Neuronal stem cell (in vitro differentiated cells): Measurements from ENCODE around the gene ATP8B2. TPM values are rescaled to one million over a fixed set of nuclear protein-coding genes. Genes with fewer than 3 reads are reported as not detected.

Experiments
- DNase-seq: peaks from one replicate; pipeline ENCODE4 v3.0.0-alpha.2; 2013; ENCODE audit warnings: low spot score
- H2AFZ ChIP-seq: one replicate; pipeline ENCODE4 v1.6.1; 2013; ENCODE audit warnings: mild to moderate bottlenecking, low read length, inconsistent platforms
- H2AK5ac ChIP-seq: 2 replicates; pipeline ENCODE4 v1.6.1; 2013; ENCODE audit warnings: low read depth, mild to moderate bottlenecking, inconsistent platforms, low read length, moderate library complexity, mixed read lengths
- H2BK120ac ChIP-seq: 2 replicates; pipeline ENCODE4 v1.6.1; 2013; ENCODE audit warnings: low read depth, mild to moderate bottlenecking, inconsistent platforms, low read length, moderate library complexity, mixed read lengths
- H2BK12ac ChIP-seq: one replicate; pipeline ENCODE4 v1.6.1; 2013; ENCODE audit warnings: low read length, inconsistent platforms
- H2BK15ac ChIP-seq: 2 replicates; pipeline ENCODE4 v1.6.1; 2013; ENCODE audit warnings: mild to moderate bottlenecking, low read length, inconsistent platforms, mixed read lengths
- H2BK5ac ChIP-seq: one replicate; pipeline ENCODE4 v1.6.1; 2013; ENCODE audit warnings: inconsistent platforms, mild to moderate bottlenecking, low read length, moderate library complexity
- H3K14ac ChIP-seq: one replicate; pipeline ENCODE4 v1.6.1; 2013; ENCODE audit warnings: low read length, inconsistent platforms
- H3K18ac ChIP-seq: 2 replicates; pipeline ENCODE4 v1.6.1; 2013; ENCODE audit warnings: low read length, inconsistent platforms
- H3K23ac ChIP-seq: 2 replicates; pipeline ENCODE4 v1.6.1; 2013; ENCODE audit warnings: low read depth, mild to moderate bottlenecking, mixed read lengths, low read length, inconsistent platforms; ENCODE audit not compliant: poor library complexity
- H3K27ac ChIP-seq: replicated peaks from 3 replicates; pipeline ENCODE4 v1.5.1; 2013; ENCODE audit warnings: low read length, inconsistent platforms
- H3K27me3 ChIP-seq, 3 experiments: 2 replicates each; pipeline ENCODE4 v1.6.1; 2013; ENCODE audit warnings: low read length in 3 of 3, mild to moderate bottlenecking in 2 of 3, inconsistent platforms in 1 of 3, low read depth in 1 of 3, mixed read lengths in 1 of 3, moderate library complexity in 1 of 3; ENCODE audit not compliant: control insufficient read depth in 3 of 3, insufficient read depth in 3 of 3
- H3K36me3 ChIP-seq, 2 donors: replicated peaks in 1 of 2; 2 replicates each; pipeline ENCODE4 v1.6.1; 2013; ENCODE audit warnings: low read length in 2 of 2; ENCODE audit not compliant: control insufficient read depth in 2 of 2, insufficient read depth in 2 of 2
- H3K4ac ChIP-seq: 2 replicates; pipeline ENCODE4 v1.6.1; 2013; ENCODE audit warnings: inconsistent platforms, mild to moderate bottlenecking, low read length, moderate library complexity
- H3K4me1 ChIP-seq, 2 donors: 1 replicate in 1 of 2; 2 replicates in 1 of 2; pipeline ENCODE4 v1.6.1; 2013; ENCODE audit warnings: low read length in 2 of 2, low read depth in 1 of 2; ENCODE audit not compliant: control insufficient read depth in 2 of 2, insufficient read depth in 1 of 2
- H3K4me2 ChIP-seq: one replicate; pipeline ENCODE4 v1.6.1; 2013; ENCODE audit warnings: mild to moderate bottlenecking, low read length, inconsistent platforms; ENCODE audit not compliant: insufficient read depth, poor library complexity, severe bottlenecking
- H3K4me3 ChIP-seq, 2 donors: 2 replicates each; pipeline ENCODE4 v1.5.1; 2013; ENCODE audit warnings: low read length in 2 of 2, mild to moderate bottlenecking in 2 of 2, inconsistent platforms in 1 of 2, moderate library complexity in 1 of 2
- H3K79me1 ChIP-seq: one replicate; pipeline ENCODE4 v1.6.1; 2013; ENCODE audit warnings: low read depth, mild to moderate bottlenecking, inconsistent platforms, low read length, moderate library complexity
- H3K9ac ChIP-seq: one replicate; pipeline ENCODE4 v1.6.1; 2013; ENCODE audit warnings: mild to moderate bottlenecking, low read depth, low read length, inconsistent platforms; ENCODE audit not compliant: poor library complexity
- H3K9me3 ChIP-seq, 2 donors: replicated peaks in 1 of 2; 2 replicates each; pipeline versions ENCODE3 to v1.6.1; 2013; ENCODE audit warnings: low read length in 2 of 2, mild to moderate bottlenecking in 2 of 2, inconsistent platforms in 1 of 2, low read depth in 1 of 2, mixed read lengths in 1 of 2, moderate library complexity in 1 of 2; ENCODE audit not compliant: control insufficient read depth in 2 of 2, insufficient read depth in 1 of 2
- H4K8ac ChIP-seq: one replicate; pipeline ENCODE4 v1.6.1; 2013; ENCODE audit warnings: low read depth, mild to moderate bottlenecking, inconsistent platforms, low read length, moderate library complexity
- H4K91ac ChIP-seq: one replicate; pipeline ENCODE4 v1.6.1; 2013; ENCODE audit warnings: low read length, low read depth, mild to moderate bottlenecking, inconsistent platforms; ENCODE audit not compliant: poor library complexity
- WGBS, 2 donors: extraction: QIAGEN DNeasy Blood & Tissue Kit; methylation state at CpG; one replicate each; pipeline ENCODE4 v1.1.7; 2013; ENCODE audit warnings: missing lambda C conversion rate in 2 of 2, mixed read lengths in 1 of 2; ENCODE audit not compliant: insufficient read length in 2 of 2, insufficient replicate concordance in 1 of 2; ENCODE audit errors: extremely low coverage in 2 of 2; 5-methylcytosine and 5-hydroxymethylcytosine counted together
- small RNA-seq: library from polyadenylated mRNA; stranded (forward); fragments of <200 nt; extraction: miRNeasy Mini kit (QIAGEN cat#:217004); gene quantifications from one replicate; pipeline ENCODE3, GENCODE V24; 2013; ENCODE audit not compliant: insufficient read depth

ATP8B2 gene

GRCh38 chr1:154400381-154400801, 75.1 kb downstream of the ATP8B2 start:
- DNase-seq = no peak
- H3K36me3 ChIP-seq = no peaks in the 10 kb centered on the region

More at GRCh38 chr1:154400381-154400801, 75.1 kb downstream of the ATP8B2 start:
- Histone ChIP-seq H4K91ac (no peak overlapping the region), H3K27me3 (peaks cover 0 to 42% (median 18%) of the 10 kb centered on the region in 3 experiments), H3K4me2 (no peak overlapping the region), H3K4me1 (no peaks in the 10 kb centered on the region), H3K23ac (no peak overlapping the region), H3K18ac (no peak overlapping the region), H2BK120ac (no peak overlapping the region), H3K27ac (no peak overlapping the region), H3K9me3 (no peaks in the 10 kb centered on the region), H3K14ac (no peak overlapping the region), H3K79me1 (no peaks in the 10 kb centered on the region), H3K4me3 (no peak overlapping the region), H3K4ac (no peak overlapping the region), H4K8ac (no peak overlapping the region), H2BK12ac (no peak overlapping the region), H2AK5ac (no peak overlapping the region), H2BK5ac (no peak overlapping the region), H2BK15ac (no peak overlapping the region), H3K9ac (no peak overlapping the region), H2AFZ (no peak overlapping the region)
- WGBS, 2 donors = no CpG with 5 or more reads among the region's 4 CpGs

Small RNA genes lying within 50 kb of the gene (small RNA-seq; reads per million reads assigned to genes)
- gene RF00273 (not detected), gene RNU6-121P (not detected), gene RNU6-239P (not detected), gene RNU7-57P (not detected)
